IMR-90 (cell line): ENCODE results near the gene TMC4. TPM values are rescaled to one million over a fixed set of nuclear protein-coding genes. Genes with fewer than 3 reads are reported as not detected.

Source experiments
- ATAC-seq: fragments of 200-7000 bp; cut with Tn5 transposase; 2 replicates; pipeline ENCODE4 v1.9.1; 2020; ENCODE audit warnings: low read depth, mild to moderate bottlenecking, moderate library complexity
- BruUV-seq: library from RNA; stranded (reverse); fragments of 400-500 nt; replicated peaks from 2 replicates; lab custom pipeline; 2021; lab: Mats Ljungman, UMichigan
- CTCF ChIA-PET: fragments of 300-600 bp; formaldehyde crosslinking; extraction: SDS; loops from one replicate; lab custom pipeline; 2021; ENCODE audit warnings: antibody characterized with exemption; lab: Yijun Ruan, JAX
- POLR2A ChIA-PET: fragments of 300-600 bp; sonication (Branson Sonifier 250); formaldehyde crosslinking; loops from one replicate; lab custom pipeline; 2022; ENCODE audit warnings: antibody characterized with exemption; ENCODE audit not compliant: unreplicated experiment; lab: Charles Lee
- DNase-seq: peaks from one replicate; pipeline ENCODE4 v3.0.0; 2013
- H2AFZ ChIP-seq: replicated peaks from 2 replicates; pipeline ENCODE3; 2013; ENCODE audit warnings: low read length, mild to moderate bottlenecking; ENCODE audit not compliant: poor library complexity
- H2AK5ac ChIP-seq: 2 replicates; pipeline ENCODE4 v1.6.1; 2013; ENCODE audit warnings: low read depth, low read length, inconsistent platforms
- H2AK9ac ChIP-seq: replicated peaks from 2 replicates; pipeline ENCODE3; 2013; ENCODE audit warnings: mild to moderate bottlenecking, low read depth, low read length, moderate library complexity; ENCODE audit not compliant: poor library complexity
- H2BK120ac ChIP-seq: 2 replicates; pipeline ENCODE4 v1.6.1; 2013; ENCODE audit warnings: low read depth, low read length, inconsistent platforms
- H2BK15ac ChIP-seq: 3 replicates; pipeline ENCODE4 v1.6.1; 2013; ENCODE audit warnings: low read depth, low read length, inconsistent platforms
- H2BK20ac ChIP-seq: 2 replicates; pipeline ENCODE4 v1.6.1; 2013; ENCODE audit warnings: low read depth, mild to moderate bottlenecking, inconsistent platforms, low read length, moderate library complexity
- H2BK5ac ChIP-seq: 2 replicates; pipeline ENCODE4 v1.6.1; 2013; ENCODE audit warnings: mild to moderate bottlenecking, low read depth, low read length, inconsistent platforms; ENCODE audit not compliant: poor library complexity, severe bottlenecking
- H3K14ac ChIP-seq: replicated peaks from 2 replicates; pipeline ENCODE4 v1.6.1; 2013; ENCODE audit warnings: low read depth, low read length, inconsistent platforms
- H3K18ac ChIP-seq: 2 replicates; pipeline ENCODE4 v1.6.1; 2013; ENCODE audit warnings: low read depth, low read length, control low read depth
- H3K23ac ChIP-seq: 2 replicates; pipeline ENCODE4 v1.6.1; 2013; ENCODE audit warnings: low read depth, low read length, inconsistent platforms
- H3K27ac ChIP-seq: 2 replicates; pipeline ENCODE4 v1.5.1; 2013; ENCODE audit warnings: mild to moderate bottlenecking, control low read depth, low read length; ENCODE audit not compliant: insufficient read depth
- H3K27me3 ChIP-seq: 2 replicates; pipeline ENCODE4 v1.6.1; 2013; ENCODE audit warnings: low read length; ENCODE audit not compliant: control insufficient read depth, insufficient read depth
- H3K36me3 ChIP-seq: 2 replicates; pipeline ENCODE4 v1.6.1; 2013; ENCODE audit warnings: low read length, mixed read lengths; ENCODE audit not compliant: control insufficient read depth, insufficient read depth
- H3K4ac ChIP-seq: 2 replicates; pipeline ENCODE4 v1.6.1; 2013; ENCODE audit warnings: low read depth, low read length, inconsistent platforms
- H3K4me1 ChIP-seq: 2 replicates; pipeline ENCODE4 v1.6.1; 2013; ENCODE audit warnings: low read length, mixed read lengths; ENCODE audit not compliant: control insufficient read depth, insufficient read depth
- H3K4me2 ChIP-seq: 2 replicates; pipeline ENCODE4 v1.6.1; 2013; ENCODE audit warnings: low read depth, mild to moderate bottlenecking, control low read depth, low read length, moderate library complexity
- H3K4me3 ChIP-seq: 2 replicates; pipeline ENCODE4 v1.5.1; 2013; ENCODE audit warnings: low read depth, mild to moderate bottlenecking, control low read depth, low read length, moderate library complexity; ENCODE audit not compliant: insufficient read depth
- H3K56ac ChIP-seq: 2 replicates; pipeline ENCODE4 v1.6.1; 2013; ENCODE audit warnings: low read length, inconsistent platforms; ENCODE audit not compliant: insufficient read depth; ENCODE audit errors: extremely low read depth
- H3K79me1 ChIP-seq, 2 experiments: 2 replicates each; pipeline ENCODE4 v1.6.1; 2013; ENCODE audit warnings: low read length in 2 of 2, inconsistent platforms in 1 of 2, low read depth in 1 of 2
- H3K9ac ChIP-seq: 2 replicates; pipeline ENCODE4 v1.6.1; 2013; ENCODE audit warnings: low read depth, low read length, control low read depth
- H3K9me1 ChIP-seq: 2 replicates; pipeline ENCODE4 v1.6.1; 2013; ENCODE audit warnings: low read length, inconsistent platforms; ENCODE audit not compliant: insufficient read depth
- H3K9me3 ChIP-seq: 2 replicates; pipeline ENCODE4 v1.6.1; 2013; ENCODE audit warnings: low read length; ENCODE audit not compliant: control insufficient read depth, insufficient read depth
- H4K20me1 ChIP-seq: 2 replicates; pipeline ENCODE4 v1.6.1; 2013; ENCODE audit warnings: low read length, inconsistent platforms; ENCODE audit not compliant: insufficient read depth
- H4K5ac ChIP-seq: 2 replicates; pipeline ENCODE4 v1.6.1; 2013; ENCODE audit warnings: mild to moderate bottlenecking, low read depth, low read length, control low read depth
- H4K8ac ChIP-seq, 2 experiments: 2 replicates each; pipeline ENCODE4 v1.6.1; 2013; ENCODE audit warnings: low read depth in 2 of 2, low read length in 2 of 2, control low read depth in 1 of 2, inconsistent platforms in 1 of 2
- H4K91ac ChIP-seq: 2 replicates; pipeline ENCODE4 v1.6.1; 2013; ENCODE audit warnings: low read depth, low read length, inconsistent platforms; ENCODE audit not compliant: insufficient read depth
- BHLHE40 ChIP-seq: fragments of 150-350 bp; IDR thresholded peaks from 2 replicates; pipeline ENCODE4 v1.6.1; 2016; ENCODE audit warnings: mild to moderate bottlenecking, low read depth, low read length
- CEBPB ChIP-seq: IDR thresholded peaks from 2 replicates; pipeline ENCODE4 v1.6.1; 2012; ENCODE audit warnings: low read depth, low read length, improper control_type of control experiment
- CHD1 ChIP-seq: IDR thresholded peaks from 2 replicates; pipeline ENCODE4 v1.6.1; 2012; ENCODE audit warnings: low read depth, low read length, improper control_type of control experiment
- CTCF ChIP-seq: conservative IDR thresholded peaks from 2 replicates; pipeline ENCODE4 v1.5.1; 2012; ENCODE audit warnings: mild to moderate bottlenecking, low read depth, low read length, improper control_type of control experiment
- FOS ChIP-seq: fragments of 150-350 bp; IDR thresholded peaks from 2 replicates; pipeline ENCODE4 v1.6.1; 2016; ENCODE audit warnings: low read depth, low read length
- MAZ ChIP-seq: IDR thresholded peaks from 2 replicates; pipeline ENCODE4 v1.6.1; 2012; ENCODE audit warnings: low read depth, mild to moderate bottlenecking, low read length, improper control_type of control experiment, moderate library complexity, borderline replicate concordance
- MXI1 ChIP-seq: IDR thresholded peaks from 2 replicates; pipeline ENCODE4 v1.6.1; 2012; ENCODE audit warnings: low read depth, mild to moderate bottlenecking, low read length, moderate library complexity, borderline replicate concordance
- POLR2A ChIP-seq: IDR thresholded peaks from 2 replicates; pipeline ENCODE4 v1.6.1; 2012; ENCODE audit warnings: mild to moderate bottlenecking, low read depth, low read length
- RAD21 ChIP-seq: IDR thresholded peaks from 2 replicates; pipeline ENCODE4 v1.6.1; 2012; ENCODE audit warnings: low read length, improper control_type of control experiment
- SMC3 ChIP-seq: fragments of 150-350 bp; IDR thresholded peaks from 2 replicates; pipeline ENCODE4 v1.6.1; 2016; ENCODE audit warnings: low read depth, mild to moderate bottlenecking, antibody characterized with exemption, low read length, moderate library complexity
- USF2 ChIP-seq: fragments of 150-350 bp; IDR thresholded peaks from 2 replicates; pipeline ENCODE4 v1.6.1; 2017; ENCODE audit warnings: mild to moderate bottlenecking, antibody characterized with exemption, low read length, low read depth
- WGBS, 2 experiments: methylation state at CpG; one replicate each; pipeline versions ENCODE4 v1.1.5 to v1.1.7; 2013; ENCODE audit warnings: missing lambda C conversion rate in 2 of 2; ENCODE audit not compliant: insufficient read length in 1 of 2; ENCODE audit errors: extremely low coverage in 2 of 2; 5-methylcytosine and 5-hydroxymethylcytosine counted together
- dilution Hi-C: fragments of 300-500 bp; cut with HindIII; formaldehyde crosslinking; loops from one replicate; pipeline ENCODE4 v1.14.3; 2018; ENCODE audit warnings: low sequenced_read_pairs; ENCODE audit not compliant: unreplicated experiment
- in situ Hi-C: fragments of 300-500 bp; cut with MboI; formaldehyde crosslinking; loops from 3 replicates; pipeline ENCODE4 v1.14.3; 2019; ENCODE audit warnings: low sequenced_read_pairs, inconsistent platforms, mixed read lengths
- intact Hi-C: fragments of 100-400 bp; cut with micrococcal nuclease; formaldehyde crosslinking; loops from 2 replicates; pipeline ENCODE4 v1.10.0; 2022
- polyA plus RNA-seq, 3 experiments: library from polyadenylated mRNA; depleted of rRNA; stranded (reverse); fragments of >200 nt; gene quantifications; 2 replicates each; pipeline ENCODE4 v1.2.3, GENCODE V29; 2012; ENCODE audit warnings: low replicate concordance in 1 of 3
- total RNA-seq: library from RNA; depleted of rRNA; stranded (reverse); fragments of >200 nt; gene quantifications from 2 replicates; pipeline ENCODE4 v1.2.3, GENCODE V29; 2012

Gene TMC4
- total and polyA plus RNA-seq, 2 of the 4 experiments (the other 2 are of a cell fraction), result 0.72 to 1.1 TPM

GRCh38 chr19:54124393-54124792 is 48.6 kb downstream of the TMC4 start:
- H3K4me2 ChIP-seq, result no peak overlapping the region
- ATAC-seq, result no peak
- ChIA-PET CTCF (no interaction called here), POLR2A (no interaction called here)
- dilution Hi-C loops (no loop called here), in situ Hi-C loops (loop anchor here (25.0 kb wide), 1 partner anchor 338 kb away; the partner anchor contains the start of genes CDC42EP5 and LENG9), intact Hi-C loops (no loop called here)
- H3K79me1 ChIP-seq, result peaks cover 0 to 7% of the 10 kb centered on the region in 2 experiments; a peak in 1 of 4 replicates
- 100% methylated on average over 7 of the region's 19 CpGs; no CpG with 5 or more reads in 1 of the 2 experiments for WGBS, 2 experiments
- no peak overlapping the region for H4K8ac ChIP-seq
- no peak overlapping the region for H3K4me3 ChIP-seq
- H3K27ac ChIP-seq, result no peak overlapping the region
- H2BK20ac ChIP-seq, result no peak overlapping the region
- H4K20me1 ChIP-seq, result no peaks in the 10 kb centered on the region
- H2BK120ac ChIP-seq, result no peak overlapping the region
- H3K14ac ChIP-seq, result no peak overlapping the region
- no peak overlapping the region for H3K56ac ChIP-seq
- H2BK15ac ChIP-seq, result no peak overlapping the region
- no peaks in the 10 kb centered on the region for H3K27me3 ChIP-seq
- no peak overlapping the region for H2AK5ac ChIP-seq
- no TSS peak for BruUV-seq
- H3K9me1 ChIP-seq, result no peaks in the 10 kb centered on the region
- no peak overlapping the region for H2AK9ac ChIP-seq
- no peaks in the 10 kb centered on the region for H3K4me1 ChIP-seq
- H3K9ac ChIP-seq, result no peak overlapping the region
- H3K23ac ChIP-seq, result no peak overlapping the region
- H2BK5ac ChIP-seq, result no peak overlapping the region
- H3K4ac ChIP-seq, result no peak overlapping the region
- H2AFZ ChIP-seq, result no peak overlapping the region
- no peak for DNase-seq
- no peak overlapping the region for H3K18ac ChIP-seq
- peaks cover 81% of the 10 kb centered on the region for H3K36me3 ChIP-seq
- no peak overlapping the region for H4K5ac ChIP-seq
- TF ChIP-seq RAD21 (no peak), POLR2A (no peak), CHD1 (no peak), MAZ (no peak), CEBPB (no peak), SMC3 (no peak), BHLHE40 (no peak), CTCF (no peak), FOS (no peak), MXI1 (no peak), USF2 (no peak)
- no peaks in the 10 kb centered on the region for H3K9me3 ChIP-seq
- H4K91ac ChIP-seq, result no peak overlapping the region
